Islet precursor cell (in vitro differentiated cells): ENCODE measurements around the gene CEP164.

Source experiments
- DNase-seq: peaks from one replicate; pipeline ENCODE4 v3.0.0-alpha.2; 2018

The CEP164 gene

DNA sequence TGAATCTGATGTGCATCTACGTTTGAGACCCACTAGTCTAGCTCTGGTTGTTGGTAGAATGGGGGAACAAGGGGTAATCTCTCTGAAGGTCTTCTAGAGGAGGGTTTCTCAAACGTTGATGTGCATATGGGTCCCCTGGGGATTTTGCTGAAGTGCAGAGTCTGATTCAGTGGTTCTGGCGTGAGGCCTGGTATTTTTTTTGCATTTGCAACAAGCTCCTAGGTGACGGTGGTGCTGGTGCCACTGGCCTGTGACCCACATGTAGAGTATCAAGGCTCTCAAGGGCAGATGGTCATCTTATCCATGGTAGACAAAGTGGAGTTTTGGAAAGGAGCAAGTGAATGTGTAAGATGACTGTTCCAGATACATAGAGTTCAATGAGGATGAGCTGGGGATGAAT, 97.1 kb downstream of the CEP164 start:
- no peak for DNase-seq

DNA sequence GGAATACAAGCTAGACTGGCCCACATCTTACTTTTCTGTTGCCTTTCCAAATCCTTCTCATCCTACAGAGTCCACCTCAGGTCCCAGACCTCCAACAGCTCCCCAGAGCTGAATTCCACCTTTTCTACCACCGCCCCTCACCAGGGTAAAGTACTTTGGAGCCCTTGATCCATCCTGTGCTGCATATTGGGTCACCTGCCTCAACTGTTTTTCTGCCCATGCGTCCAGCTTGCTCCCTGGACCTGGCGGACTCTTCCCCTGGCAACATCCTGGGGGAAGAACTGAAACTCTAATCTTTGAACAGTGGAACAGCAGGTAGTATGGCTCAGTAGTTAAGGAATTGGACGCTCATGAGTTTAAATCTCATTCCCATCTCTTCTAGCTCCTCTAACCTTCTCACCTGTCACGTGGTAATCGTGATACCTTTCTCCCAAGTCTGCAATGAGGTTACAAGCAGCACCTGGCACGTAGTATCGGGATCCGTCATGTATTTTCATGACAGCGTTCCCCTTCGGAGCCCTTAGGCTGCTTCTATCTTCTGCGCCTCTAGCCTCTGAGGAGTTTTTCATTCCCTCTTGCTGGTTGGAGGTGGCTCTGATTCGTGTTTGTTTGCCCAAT, 98.1 kb downstream of the CEP164 start:
- no peak for DNase-seq

DNA sequence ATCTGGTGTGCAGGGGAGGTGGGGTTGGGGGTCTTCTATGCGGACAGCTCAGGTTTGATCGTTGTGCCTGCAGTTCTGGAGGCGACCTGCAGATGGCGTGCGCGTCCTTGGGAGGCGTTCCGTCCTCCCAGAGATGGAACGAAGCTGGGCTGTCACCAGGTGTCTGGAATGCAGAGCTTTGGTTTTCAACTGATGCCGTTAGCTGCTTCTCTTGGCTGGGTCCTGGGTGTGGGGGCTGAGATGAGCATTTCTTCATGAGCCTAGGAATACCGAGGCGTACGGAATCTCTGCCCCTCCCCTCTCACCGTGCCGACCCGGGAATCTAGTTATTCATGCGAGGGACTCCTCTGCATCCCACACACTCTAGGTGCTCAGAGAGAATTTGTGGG, 98.6 kb downstream of the CEP164 start:
- peak; percentile 89 for DNase-seq

DNA sequence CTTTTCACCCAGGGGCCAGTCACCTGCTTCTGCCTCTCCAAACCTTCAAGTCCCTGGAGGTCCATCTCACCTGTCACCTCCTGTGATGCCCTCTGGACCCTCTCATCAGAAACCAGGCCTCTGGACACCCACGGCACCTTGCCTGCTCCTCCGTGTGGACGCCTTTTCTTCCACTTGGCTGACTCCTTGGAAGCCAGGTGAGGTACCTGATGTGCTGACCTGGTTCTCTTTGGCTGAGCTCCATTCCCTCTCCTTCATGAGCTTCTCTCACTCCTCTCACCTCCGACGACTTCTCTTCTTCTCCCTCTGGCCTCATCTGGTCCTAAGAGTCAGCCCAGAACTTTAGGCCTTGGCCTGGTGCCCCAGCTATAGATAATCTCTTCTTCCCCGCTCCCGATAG, 99.3 kb downstream of the CEP164 start:
- no peak for DNase-seq

DNA sequence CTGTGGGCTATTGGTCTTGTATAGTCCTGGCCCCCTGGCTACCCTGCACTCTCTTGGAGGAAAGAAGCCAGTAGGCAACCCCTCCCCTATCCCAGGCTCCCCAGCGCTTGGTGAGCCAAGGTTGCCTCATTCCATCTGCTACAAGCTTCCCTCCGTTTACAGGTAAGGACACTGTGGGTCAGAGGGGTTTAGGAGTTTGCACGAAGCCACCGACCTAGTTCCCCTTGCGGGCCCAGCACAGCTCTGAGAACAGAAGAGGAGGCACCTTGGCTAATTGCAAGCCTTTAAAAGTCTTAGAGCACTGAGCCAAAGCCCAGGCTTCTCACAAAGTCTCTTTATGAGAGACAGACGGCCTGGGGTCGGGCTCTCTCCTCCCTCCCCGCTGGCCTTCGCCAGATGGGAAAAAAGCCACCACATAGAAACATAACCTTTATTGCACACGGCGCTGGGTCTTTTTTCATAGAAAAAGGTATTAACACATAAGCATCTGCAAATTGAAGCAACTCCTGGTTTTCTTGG, 99.8 kb downstream of the CEP164 start:
- DNase-seq: no peak

DNA sequence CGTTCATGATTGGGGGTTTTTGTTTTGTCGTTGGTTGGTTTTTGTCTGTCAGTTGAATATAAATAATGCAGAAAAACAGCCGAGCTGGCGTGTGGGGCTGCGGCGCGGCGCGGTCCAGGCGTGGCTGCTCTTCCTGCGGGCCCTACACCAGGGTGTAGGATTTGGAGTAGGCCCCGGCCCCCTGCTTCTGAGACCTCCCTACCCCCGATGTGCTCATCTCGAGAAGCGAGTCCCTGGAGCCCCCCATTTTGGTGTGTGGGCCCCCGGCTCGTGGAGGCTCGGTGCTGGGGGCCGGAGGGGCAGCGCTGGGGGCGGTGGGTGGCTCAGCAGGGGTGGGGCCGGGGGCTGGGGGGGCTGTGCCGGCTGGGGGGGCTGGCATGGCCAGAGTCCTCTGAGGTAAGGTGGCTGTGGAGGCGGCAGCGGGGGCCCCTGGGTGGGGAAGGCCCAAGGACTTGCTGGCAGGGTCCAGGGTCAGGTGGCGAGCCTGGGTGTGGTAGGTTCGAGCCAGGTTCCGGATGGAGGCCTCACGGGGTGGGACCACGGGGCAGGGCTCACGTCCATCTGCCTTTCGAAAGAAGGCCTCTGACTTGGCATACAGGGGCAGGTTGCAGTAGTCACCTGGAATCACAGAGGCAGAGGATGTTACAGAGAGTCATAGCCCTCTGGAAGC, 100.7 kb downstream of the CEP164 start:
- DNase-seq: no peak

DNA sequence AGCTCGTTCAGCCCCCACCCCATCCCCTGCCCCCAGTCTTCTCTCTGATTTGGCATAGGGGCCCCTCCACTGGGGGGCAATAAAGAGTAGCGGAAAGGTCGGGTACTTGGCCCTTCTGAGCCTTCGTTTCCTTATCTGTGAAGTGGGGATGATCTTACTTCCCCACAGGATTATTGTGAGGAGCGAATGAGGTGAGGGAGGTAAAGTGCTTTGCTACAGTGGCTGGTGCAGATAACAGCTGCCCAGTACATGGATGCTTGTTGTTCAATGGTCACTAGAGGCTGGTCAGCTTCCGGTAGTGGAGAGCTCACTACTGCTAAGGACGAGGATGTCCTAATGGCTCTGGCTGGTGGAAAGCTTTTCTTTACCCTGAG, 101.2 kb downstream of the CEP164 start:
- no peak for DNase-seq

DNA sequence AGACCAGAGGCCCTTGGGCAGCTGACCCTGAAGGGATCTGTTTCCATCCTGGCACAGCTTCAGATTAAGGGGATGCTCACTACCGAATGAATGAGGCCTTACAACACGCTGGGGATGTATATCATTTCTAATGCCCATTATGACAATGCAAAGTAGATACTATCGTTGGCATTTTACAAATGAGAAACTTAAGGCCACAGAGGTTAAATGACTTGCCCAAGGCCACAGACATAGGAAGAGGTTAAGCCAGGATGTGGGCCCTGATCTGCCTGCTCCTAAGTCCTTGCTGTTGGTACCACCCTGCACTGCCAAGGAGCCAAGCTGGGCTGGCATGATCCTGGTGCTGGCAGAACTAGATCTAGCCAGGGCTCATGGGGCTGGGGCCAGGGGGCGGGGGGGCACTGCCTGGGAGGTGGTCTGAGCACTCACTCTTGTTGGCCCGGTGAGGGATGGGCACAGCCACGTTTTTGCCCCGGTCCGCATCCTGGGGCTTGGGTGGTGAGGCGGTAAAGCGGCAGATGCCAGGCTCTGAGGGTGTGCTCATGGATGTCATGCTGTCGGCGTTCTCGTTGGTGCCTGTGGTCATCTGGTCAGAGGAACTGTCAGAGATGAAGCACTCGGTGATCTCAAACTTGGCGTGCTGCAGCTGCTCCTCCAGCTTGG, 102.8 kb downstream of the CEP164 start:
- DNase-seq: no peak

DNA sequence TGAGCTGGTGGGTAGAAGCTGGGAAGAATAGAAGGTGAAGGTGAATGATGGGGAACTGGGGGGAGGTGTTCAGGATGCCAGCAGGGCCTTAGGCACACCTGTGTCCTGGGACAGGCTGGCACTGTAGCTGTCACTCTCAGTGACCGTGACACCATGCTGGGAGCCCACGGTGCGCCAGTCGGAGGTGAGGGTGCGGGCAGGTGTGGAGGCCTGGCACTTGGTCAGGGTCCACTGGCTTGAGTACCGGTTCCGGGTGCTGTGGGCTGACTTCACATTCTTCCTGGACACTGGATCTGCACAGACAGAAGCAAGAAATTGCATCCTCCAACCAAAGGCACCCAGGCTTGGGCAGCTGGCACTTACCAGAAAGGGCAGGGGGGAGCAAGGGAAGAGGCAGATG, 103.8 kb downstream of the CEP164 start:
- DNase-seq: no peak

DNA sequence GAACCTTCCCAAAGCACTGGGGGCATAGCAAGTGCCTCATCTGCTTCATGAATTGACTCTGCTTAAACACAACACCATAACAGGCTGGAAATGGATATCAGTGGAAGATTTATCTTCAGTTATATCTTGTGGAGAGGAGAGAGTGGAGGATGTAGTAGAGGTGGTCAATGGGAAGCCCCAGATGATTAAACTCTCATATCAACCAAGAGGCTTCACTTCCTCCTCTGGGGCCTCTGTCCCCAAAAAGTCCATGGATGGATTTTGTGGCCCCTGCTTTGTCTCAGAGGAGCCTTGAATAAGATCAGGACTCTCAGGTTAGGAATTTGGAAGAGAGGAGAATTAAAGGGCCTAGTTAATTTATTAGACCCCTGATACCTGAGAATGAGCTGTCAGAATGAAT, 106.1 kb downstream of the CEP164 start:
- DNase-seq: no peak

DNA sequence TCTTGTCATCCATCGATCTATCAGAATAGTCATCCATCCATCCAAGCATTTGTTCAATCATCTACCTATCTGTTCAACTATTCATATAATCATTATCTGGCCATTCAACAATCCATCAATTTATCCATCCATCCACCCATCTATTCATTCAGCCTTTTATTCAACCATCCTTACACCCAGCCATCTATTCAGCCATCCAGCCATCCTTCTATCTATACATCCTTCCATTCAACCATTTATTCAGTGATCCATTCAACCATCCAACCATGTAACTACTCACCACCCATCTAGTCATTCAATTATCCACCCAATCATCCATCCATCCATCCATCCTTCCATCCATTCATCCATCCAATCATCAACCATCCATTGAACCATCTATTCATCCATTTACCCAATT, 106.8 kb downstream of the CEP164 start:
- DNase-seq: no peak

DNA sequence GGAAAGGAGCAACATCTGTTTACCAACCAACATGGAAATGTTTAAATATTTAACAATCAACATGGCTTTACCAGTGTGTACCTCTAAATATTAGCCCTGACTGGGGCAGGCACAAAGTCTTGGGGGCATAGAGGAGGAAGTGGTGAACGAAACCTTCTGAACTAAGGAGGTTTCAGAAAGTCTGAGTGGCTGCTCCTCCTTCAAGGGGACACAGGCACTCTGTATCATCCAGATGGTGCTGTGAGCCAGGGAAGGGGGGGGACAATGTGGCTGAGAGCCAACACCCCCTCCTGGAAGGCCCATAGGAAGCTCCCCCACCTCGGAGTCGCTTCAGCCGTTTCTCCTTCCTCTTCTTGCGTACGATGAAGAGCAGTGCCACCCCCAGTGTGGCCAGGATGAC, 107.7 kb downstream of the CEP164 start:
- DNase-seq: no peak

DNA sequence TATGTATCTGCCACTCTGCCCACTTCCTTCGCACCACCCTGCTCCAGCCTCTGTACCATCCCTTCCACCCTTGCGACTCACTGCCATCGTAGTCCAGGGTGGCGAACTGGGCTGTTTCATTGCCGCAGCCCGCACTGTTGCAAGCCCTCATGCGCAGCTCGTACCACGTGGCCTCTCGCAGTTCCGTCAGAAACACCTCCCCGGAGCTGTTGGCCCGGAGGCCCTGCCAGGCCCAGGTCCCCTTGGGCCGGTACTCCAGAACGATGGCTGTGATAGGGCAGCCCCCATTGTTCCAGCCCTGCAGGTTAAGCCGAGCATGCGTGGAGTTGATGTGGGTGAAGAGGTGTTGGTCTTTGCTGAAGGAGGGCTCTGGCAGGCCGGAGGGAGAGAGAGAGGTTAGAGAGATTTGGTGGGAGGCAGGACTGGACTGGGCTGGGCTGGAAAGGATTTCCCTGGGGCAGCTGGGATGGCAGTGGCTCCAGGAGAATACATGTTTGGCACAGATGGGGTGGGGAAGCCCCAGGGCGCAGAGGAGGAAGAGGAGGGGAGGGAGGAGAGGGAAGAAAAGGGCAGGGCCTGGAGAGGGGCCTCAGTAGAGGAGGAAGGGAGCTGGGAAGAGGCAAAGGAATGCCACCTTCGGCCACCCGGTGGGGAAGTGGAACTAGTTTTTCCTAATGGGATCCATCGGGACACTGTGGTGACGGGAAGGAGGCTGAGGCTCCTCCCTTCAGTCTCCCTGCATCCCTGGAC, 109.6 kb downstream of the CEP164 start:
- no peak for DNase-seq

DNA sequence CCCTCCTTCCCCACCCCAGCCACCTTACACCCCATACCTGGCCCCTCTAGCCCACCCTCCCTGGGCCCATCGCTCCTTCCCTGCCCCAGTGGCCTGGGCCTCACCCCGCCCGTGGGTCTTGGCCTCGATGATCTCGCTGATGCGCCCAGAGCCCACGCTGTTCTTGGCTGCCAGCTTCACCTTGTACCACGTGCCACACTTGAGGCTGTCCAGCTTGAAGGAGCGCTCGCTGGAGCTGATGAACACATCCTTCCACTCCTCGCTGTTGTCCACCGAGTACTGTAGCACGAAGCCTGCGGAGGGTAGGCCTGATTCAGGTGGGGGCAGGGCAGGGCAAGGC, 110.1 kb downstream of the CEP164 start:
- no peak for DNase-seq

DNA sequence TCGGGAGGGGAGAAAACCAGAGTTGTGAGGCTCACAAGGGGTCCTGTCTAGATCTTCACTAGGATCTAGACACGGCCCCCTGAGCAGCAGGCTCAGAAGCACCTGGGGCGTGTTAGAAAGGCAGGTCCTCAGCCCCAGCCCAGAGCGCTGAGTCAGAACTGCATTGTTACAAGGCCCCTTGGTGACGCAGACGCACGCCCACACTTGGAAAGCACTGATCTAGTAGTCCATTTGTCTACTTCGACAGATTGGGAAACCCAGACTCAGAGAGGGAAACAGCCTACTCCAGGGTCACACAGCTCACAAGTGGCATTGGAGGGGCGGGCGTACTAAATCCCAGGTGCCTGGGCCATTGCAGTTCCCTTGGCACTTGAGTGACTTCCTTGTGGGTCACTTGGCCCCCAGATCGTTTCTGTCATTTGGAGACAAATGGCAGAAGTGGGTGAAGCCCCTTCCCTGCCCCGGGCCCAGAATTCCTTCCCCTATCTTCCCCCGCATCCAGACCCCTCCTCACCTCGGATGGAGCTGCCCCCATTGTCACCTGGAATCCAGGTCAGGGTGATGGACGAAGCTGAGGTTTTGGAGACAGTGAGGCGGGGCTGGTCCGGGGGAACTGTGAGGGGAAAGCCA, 110.8 kb downstream of the CEP164 start:
- DNase-seq: no peak

DNA sequence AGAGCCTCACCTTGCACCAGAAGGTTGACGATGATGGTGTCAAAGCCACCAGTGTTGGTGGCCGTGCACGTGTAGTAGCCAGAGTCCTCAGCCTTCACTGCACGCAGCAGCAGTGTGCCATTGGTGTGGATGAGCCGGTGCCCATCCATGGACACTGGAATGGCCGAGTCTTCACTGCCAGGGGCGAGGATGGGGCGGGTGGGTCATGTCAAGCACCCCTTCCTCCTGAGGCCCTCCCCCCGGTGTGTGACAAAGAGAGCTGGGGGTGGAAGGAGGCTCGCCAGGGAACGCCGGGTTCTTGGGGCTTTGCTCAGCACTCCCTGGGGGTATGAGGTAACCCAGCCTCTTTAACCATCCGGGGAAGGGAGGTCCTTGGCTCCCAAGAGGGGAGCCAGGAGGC, 111.6 kb downstream of the CEP164 start:
- no peak for DNase-seq

DNA sequence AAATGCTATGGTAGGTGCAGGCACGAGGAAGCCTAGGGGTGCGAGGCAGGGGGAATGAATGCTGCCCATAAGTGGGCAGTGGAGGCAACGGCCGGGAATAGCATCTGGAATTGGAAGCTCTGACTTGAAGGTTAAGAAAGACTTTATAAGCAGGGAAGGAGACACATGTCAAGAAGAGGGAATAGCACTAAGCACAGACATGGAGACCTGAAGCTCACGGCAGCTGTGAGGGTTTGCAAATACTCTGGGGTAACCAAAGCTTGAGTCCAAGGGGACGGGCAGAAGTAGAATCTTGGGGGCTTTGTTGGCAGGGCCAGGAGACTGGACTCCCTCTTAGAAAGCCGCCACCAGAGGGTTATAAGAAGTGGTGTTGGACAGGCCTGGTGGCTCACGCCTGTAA, 112.6 kb downstream of the CEP164 start:
- DNase-seq: no peak

DNA sequence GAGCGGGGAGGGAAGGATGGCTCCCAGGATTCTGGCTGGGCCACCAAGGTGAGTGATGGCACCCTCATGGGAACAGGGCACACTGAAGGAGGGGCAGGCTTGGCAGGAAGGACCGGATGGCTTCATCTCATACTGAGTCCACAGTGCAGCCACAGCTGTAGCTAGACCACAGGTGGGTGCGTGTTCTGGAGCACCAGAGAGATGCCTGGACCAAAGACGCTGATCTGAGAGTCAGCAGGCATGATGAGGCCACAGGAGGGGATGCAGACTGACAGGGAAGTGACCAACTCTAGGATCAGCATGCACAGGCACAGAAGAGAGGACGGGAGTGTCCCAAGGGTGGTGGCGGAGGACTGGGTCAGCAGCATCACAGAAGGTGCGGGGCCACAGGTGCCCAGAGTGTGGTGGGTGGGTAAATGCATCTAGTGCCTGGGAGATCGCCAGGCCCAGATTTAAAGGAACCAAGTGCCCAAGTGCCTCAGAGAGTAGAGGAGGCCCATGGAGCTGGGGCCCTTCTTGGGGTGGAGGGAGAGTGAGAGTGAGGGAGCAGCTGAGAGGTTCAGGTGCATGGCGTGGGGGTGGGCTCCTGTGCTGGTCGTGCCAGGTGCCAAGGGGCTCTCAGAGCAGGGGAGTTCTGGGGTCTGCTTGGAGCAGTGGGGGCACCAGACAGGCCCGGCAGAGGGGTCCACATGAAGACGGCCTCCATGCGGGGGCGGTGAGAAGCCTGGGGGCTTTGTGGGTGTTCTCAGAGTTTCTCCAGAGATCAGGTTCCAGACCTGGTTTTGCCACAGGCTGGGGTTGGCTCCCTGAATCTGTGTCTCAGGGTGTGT, 113.7 kb downstream of the CEP164 start:
- no peak for DNase-seq

DNA sequence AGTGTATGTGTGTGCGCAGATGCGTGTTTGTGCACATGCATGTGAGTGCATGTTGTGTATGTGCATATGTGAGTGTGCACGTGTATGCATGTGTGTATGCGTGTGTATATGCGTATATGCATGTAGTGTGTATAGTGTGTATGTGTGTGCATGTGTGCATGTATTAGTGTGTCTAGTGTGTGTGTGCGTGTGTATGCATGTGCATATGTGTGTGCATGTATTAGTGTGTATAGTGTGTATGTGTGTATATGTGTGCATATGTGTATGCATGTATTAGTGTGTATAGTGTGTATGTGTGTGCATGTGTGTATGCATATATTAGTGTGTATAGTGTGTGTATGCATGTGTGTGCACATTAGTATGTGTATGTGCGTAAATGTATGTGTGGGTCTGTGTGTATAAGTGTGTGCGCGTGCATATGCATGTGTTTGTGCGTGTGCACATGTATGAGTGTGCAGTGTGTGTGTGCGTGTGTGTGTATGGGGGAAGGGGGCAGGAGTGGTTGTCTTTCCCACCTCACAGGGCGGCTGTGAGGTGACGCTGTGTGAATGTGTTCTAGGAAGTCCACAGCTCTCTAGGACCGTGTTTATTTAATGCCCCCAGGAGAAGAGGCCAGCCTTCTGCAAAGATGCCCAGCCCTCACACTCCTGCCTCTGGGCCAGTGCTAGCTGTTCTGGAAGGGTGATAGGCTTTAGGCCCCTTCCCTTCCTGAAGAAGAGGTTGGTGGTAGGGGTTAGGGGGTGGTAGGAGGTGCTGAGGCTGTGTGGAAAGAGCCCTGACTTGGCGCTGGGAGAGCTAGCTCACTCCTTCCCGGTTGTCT, 114.6 kb downstream of the CEP164 start:
- DNase-seq: no peak

DNA sequence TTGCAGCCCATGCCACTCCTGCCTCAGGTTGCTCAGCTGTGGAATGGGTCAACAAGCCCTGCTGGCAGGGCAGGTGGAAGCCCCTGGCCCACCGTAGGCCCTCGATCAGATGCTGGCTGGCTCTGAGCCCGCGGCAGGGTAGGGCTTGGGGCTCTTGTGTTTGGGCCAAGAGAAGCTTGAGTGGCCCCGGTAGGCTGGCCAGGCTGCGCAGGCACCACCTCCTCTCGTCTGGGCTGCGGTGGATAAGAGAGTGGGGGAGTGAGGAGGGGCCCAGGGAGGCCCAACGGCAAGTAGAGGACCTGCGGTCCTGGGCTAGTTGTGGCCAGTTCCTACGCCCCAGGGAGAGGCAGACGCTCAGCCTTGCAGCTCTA, 115.2 kb downstream of the CEP164 start:
- DNase-seq: no peak
